ENCODE results near the gene SCYL1. TPM values are rescaled to one million over a fixed set of nuclear protein-coding genes. Genes with fewer than 3 reads are reported as not detected.

Gene SCYL1
- total RNA-seq, 6 donors from 2014 or later: 64.0 to 120 (median 88.8) TPM

- ATAC-seq (ENCODE audit: low FRiP score in 2 of 2): no peak
- WGBS, 2 donors: 69 to 93% methylated on average over 5 of the region's 9 CpGs
- H3K4me3 ChIP-seq: peak overlapping the region in 2 of 4 donors; percentile 77 to 87
These were observed 46.5 kb downstream of the SCYL1 start for GRCh38 chr11:65571420-65571819.

GRCh38 chr11:65571940-65572339 is 47.1 kb downstream of the SCYL1 start:
- 8 to 14% methylated on average over 11 of the region's 11 CpGs for WGBS, 2 donors
- ATAC-seq (ENCODE audit: low FRiP score in 2 of 2): no peak

More at GRCh38 chr11:65571420-65571819, 46.5 kb downstream of the SCYL1 start:
- DNase-seq: no peak
- Histone ChIP-seq H3K4me1 (peaks cover 54 to 76% (median 64%) of the 10 kb centered on the region in 4 donors), H3K27me3 (no peaks in the 10 kb centered on the region), H3K36me3 (peaks cover 0 to 6% (median 0%) of the 10 kb centered on the region in 4 donors), H3K27ac (peak overlapping the region in 3 of 4 donors; percentile 93 to 98 (median 94)), H3K9me3 (no peaks in the 10 kb centered on the region)
- no peak for TF ChIP-seq POLR2A (IDR thresholded peaks at IDR 0.05)
- TF ChIP-seq CTCF (IDR thresholded peaks at IDR 0.05): no peak
- TF ChIP-seq POLR2AphosphoS5 (IDR thresholded peaks at IDR 0.05): no peak
- TF ChIP-seq EP300 (IDR thresholded peaks at IDR 0.05): no peak

GRCh38 chr11:65572356-65573051 is 47.6 kb downstream of the SCYL1 start, which contains the start of gene FAM89B:
Gene FAM89B (plus strand): TSS chr11:65572538. CDS start chr11:65572670, 132 bp downstream.
- ATAC-seq (ENCODE audit: low FRiP score in 2 of 2): peak in 1 of 2 donors; percentile 50
- peak; percentile 92 to 95 for DNase-seq
- Histone ChIP-seq H3K4me1 (peaks cover 62 to 84% (median 71%) of the 10 kb centered on the region in 4 donors), H3K9me3 (no peaks in the 10 kb centered on the region), H3K36me3 (peaks cover 0 to 6% (median 0%) of the 10 kb centered on the region in 4 donors), H3K27ac (peak within 1 kb of the TSS; percentile 93 to 98 (median 94)), H3K27me3 (no peaks in the 10 kb centered on the region), H3K4me3 (peak within 1 kb of the TSS; percentile 40 to 93 (median 86))
- TF ChIP-seq CTCF (IDR thresholded peaks at IDR 0.05) (peak in 1 of 6 experiments; percentile 22), POLR2AphosphoS5 (IDR thresholded peaks at IDR 0.05) (peak in 1 of 2 donors; percentile 60), EP300 (IDR thresholded peaks at IDR 0.05) (no peak), POLR2A (IDR thresholded peaks at IDR 0.05) (peak in 2 of 4 donors; percentile 77 to 80)
- 0 to 2% methylated on average over 3 to 39 of the region's 86 CpGs for WGBS, 2 donors

More at GRCh38 chr11:65571940-65572339, 47.1 kb downstream of the SCYL1 start:
- TF ChIP-seq CTCF (IDR thresholded peaks at IDR 0.05) (peak in 1 of 6 experiments; percentile 12), POLR2AphosphoS5 (IDR thresholded peaks at IDR 0.05) (no peak)
- no peaks in the 10 kb centered on the region for H3K9me3 ChIP-seq
- DNase-seq: no peak
- H3K4me3 ChIP-seq: peak overlapping the region; percentile 16 to 93 (median 86)
- no peaks in the 10 kb centered on the region for H3K27me3 ChIP-seq
- peak overlapping the region; percentile 93 to 98 (median 94) for H3K27ac ChIP-seq
- H3K4me1 ChIP-seq: peaks cover 60 to 80% (median 66%) of the 10 kb centered on the region in 4 donors
- peaks cover 0 to 6% (median 0%) of the 10 kb centered on the region in 4 donors for H3K36me3 ChIP-seq

GRCh38 chr11:65573391-65574079 is 48.7 kb downstream of the SCYL1 start:
- peak overlapping the region; percentile 40 to 93 (median 86) for H3K4me3 ChIP-seq
- no peaks in the 10 kb centered on the region for H3K9me3 ChIP-seq
- no peak for ATAC-seq (ENCODE audit: low FRiP score in 2 of 2)
- peaks cover 0 to 9% (median 0%) of the 10 kb centered on the region in 4 donors for H3K36me3 ChIP-seq
- no peak for TF ChIP-seq EP300 (IDR thresholded peaks at IDR 0.05)
- peak overlapping the region; percentile 93 to 98 (median 94) for H3K27ac ChIP-seq
- DNase-seq: no peak
- H3K27me3 ChIP-seq: no peaks in the 10 kb centered on the region
- peaks cover 63 to 84% (median 76%) of the 10 kb centered on the region in 4 donors for H3K4me1 ChIP-seq
- 27 to 34% methylated on average over 6 to 21 of the region's 22 CpGs for WGBS, 2 donors
